ENCODE data around the gene FERMT3.
"Not testable (repeated sequence)": the region's sequence is repeated elsewhere in the genome, so short reads cannot be mapped to it uniquely, and the experiment has no call there.

Gene FERMT3

DNA sequence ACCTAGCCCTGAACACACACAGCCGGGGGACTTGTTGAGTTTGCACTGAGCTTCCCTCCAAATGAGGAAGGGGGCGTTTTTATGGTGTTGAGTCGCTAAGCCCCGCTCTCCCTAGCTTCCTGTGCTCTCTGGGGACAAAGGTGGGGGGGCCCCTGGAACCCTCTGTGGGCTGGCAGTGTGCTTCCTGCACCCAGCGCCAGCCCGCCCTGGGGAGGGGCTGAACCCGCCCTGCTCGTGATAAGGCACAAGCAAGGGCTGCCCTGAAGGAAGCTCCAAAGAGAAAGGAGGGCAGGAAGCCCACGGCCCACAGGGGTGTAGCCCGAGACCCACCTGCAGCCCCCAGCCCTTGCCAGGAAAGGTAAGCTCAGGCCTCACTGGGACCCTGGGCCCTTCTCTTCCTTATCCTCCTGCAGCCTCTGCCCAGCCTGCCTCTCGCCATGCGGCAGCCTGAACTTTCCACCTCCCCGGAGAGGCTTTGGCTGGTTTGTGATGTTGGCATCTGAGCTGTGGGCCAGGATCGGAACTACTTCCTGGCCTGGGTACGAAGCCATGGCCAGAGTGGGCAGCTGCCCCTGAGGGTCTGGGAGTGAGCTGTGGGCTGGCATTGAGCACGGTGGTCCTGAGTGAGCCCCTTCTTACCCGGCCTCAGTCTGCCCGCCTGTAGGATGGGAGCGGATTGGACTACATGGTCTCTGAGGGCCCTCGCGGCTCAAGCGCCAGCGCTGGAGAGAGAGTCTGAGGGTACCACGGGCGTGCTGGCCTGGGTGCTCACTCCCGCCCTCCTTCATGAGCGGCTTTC is at the start of gene FERMT3:
Gene FERMT3 (plus strand): TSS at position 265 of the 799 bp plus-strand sequence. CDS start 644 bp downstream, outside the sequence.
- peak; percentile 40 to 91 for DNase-seq

DNA sequence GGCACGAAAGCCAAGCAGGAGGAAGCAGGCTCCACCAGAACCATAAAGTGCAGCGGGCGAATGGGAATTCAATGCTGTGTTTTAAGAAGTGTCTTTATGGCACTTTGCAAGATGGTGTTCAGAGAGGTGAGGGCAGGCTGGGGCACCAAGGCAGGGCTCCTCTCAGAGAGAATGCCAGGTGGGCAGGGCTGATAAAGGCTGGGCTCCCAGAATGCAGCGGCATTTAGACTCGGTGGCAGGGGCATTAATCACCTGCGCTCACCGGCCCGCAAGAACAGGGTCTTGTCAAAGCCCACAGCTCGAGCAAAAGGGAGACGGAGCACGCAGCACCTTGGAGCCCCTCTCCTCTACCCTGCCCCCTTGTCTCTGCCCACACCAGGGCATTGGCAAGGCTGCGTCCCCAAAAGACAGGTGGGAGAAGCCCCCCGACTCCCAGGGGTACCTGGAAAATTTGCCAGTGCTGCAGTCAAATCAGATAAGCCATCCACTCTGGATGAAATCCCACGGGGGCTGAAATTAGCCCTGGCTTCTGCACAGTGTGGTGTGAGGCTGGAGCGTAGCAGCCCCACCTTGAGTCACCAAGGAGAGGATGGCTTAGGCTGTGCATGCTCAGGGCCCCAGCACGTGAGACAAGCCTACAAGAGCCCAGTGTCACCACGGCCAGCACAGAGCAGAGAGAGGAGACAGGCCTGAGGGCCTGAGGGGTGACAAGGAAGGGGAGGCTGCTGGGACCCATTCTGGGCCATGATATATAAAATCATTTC is 48.7 kb upstream of the FERMT3 start:
- DNase-seq: no peak

DNA sequence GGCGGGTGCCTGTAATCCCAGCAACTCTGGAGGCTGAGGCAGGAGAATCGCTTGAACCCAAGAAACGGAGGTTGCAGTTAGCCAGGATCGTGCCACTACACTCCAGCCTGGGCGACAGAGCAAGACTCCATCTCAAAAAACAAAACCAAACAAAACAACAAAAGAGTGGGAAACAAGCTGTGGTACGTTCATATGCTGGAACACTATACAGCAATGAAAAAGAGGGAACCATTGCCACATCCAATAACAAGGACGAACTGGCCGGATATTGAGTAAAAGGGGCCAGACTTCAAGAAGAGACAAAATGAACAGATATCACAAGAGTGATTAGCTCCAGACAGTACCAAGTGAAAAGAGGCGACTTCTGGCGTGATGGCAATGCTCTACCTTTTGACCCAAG is 45.5 kb upstream of the FERMT3 start:
- DNase-seq: no peak

DNA sequence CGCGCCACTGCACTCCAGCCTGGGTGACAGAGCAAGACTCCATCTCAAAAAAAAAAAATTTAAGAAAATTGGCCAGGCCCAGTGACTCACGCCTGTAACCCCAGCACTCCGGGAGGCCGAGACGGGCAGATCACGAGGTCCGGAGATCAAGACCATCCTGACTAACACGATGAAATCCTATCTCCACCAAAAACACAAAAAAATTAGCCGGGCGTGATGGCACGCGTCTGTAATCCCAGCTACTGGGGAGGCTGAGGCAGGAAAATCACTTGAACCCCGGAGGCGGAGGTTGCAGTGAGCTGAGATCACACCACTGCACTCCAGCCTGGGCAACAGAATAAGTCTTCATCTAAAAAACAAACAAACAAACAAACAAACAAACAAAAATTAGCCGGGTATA is 43.8 kb upstream of the FERMT3 start:
- not testable (repeated sequence) for DNase-seq

DNA sequence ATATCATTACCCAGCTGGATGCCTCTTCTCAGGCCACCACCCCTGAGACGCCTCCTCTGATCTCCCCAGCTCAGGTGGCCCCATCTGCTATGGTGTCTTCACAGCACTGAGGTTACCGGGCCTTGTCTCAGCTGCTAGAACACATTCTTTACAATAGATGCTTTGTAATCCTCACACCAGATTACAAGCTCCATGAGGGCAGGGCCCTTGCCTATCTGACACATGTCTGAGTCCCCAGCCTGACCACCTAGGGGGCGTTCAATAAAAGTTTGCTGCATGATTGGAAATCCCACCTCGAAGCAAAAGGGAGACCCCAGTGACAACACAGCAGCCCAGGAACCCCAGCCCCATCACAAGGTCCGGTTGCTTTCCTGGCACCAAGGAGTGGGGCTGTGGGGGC is 42.6 kb upstream of the FERMT3 start:
- no peak for DNase-seq

DNA sequence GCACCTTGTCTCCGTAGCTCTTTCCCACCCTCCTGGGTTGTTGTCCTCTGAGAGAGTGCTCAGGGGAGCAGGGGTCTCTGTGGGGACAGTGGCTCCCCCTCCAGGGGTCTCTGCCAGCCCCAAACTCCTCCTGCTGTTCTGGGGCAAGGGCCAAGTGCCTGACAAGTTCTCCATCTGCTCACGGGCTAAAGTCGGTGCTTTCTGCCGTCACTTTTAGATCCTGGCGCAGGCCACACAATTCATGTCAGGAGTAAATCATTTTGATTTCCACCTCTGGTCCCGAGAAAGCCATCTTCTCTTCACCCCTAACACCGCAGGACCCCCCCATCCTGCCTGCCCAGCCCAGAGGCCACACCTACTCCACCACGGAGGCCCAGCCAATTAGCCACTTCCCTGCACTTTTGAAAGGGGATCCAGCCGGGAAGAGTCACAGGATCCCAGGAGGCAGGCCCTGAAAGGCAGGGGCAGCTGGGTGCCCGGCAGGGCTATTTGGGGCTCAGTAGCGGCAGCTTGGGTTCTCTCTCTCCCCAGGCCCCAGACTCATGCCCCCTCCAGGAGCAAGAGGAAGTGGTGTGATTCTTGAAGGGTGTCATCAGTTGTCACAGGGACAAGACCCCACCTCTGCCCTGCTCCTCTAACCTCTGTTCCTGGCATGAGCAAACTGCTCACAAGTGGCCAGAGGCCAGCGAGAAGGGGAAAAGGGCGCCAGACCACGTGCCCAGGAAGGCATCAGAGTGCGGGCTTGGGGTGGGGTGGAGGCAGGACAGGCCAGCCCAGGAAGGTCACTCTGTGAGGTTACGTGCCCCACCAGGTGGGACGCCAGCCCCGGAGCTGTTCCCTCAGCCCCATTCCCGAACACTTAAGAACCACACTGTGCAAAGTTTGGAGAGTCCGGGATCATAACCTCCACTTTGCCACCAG is 41.9 kb upstream of the FERMT3 start:
- DNase-seq: no peak

DNA sequence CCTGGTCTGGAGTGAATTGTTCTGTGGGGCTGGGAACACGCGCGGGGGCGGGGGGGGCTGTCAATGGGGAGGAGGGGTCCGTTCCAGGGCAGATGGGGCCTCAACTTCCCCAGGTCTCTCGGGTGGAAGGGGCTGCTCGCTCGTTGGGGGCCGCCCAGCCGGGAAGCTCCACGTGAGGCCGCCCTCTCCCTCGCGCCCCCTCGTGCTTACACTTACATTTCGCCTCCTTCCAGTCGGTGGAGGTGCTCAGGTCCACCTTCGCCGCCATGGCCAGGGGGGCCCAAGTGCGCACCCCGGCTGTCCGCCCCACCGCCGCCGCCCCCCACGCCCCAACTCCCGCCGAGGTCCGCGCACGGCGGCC is 41.1 kb upstream of the FERMT3 start:
- no peak for DNase-seq

DNA sequence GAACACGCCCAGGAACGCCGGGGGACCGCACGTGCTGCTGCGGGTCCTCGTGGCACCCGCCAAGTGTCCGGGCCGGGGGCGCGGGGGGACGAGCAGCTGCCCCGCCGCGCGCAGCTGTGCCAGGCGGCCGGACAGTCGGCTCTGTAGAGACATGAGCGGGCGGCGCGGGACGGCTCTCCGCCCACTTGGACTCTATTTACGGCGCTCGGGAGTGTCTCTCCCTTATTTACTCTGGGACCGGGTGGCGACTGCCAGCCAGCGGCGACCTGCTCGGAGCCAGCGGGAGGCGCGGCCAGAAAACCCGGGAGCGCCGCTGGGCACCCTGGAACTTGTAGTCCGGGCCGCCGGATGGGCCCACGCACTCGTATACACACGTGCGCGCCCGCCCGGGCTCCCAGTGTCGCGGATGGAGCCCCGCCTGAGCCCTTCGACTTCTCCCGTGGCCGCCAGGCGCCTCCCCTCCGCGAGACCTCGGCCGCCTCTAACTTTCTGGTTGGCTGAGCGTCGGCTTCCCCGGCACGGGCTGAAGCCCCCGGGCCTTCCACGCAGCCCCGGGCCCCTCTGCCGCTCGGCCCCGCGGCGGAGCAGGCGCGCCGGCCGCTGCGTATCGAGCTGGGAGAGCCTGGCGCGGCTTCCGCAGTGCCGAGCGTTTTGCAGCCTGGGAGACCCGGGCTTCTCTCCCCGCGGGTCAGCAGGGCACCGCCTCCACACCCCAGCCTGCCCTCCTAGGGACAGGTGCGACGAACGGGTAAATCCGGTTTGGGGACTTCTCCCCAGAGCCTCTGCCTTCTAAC is 40.5 kb upstream of the FERMT3 start, which contains the start of gene MACROD1:
Gene MACROD1 (minus strand): TSS at position 272 of the 794 bp plus-strand sequence. CDS start 119 bp downstream, at position 153.
- peak; percentile 26 to 54 for DNase-seq

DNA sequence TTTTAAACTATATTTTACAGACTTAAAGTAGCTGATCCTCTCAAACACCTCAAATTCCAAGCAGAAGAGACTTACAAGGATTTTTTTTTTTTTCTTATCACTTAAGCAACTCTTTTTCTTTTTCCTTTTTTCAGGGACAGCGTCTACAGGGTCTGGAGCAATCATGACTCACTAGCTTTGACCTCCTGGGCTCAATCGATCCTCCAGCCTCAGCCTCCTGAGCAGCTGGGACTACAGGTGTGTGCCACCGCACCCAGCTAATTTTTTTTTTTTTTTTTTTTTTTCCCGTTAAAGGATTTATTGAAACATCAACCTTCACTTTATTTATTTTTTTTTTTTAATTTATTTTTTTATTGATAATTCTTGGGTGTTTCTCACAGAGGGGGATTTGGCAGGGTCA is 36.1 kb upstream of the FERMT3 start:
- DNase-seq: no peak

DNA sequence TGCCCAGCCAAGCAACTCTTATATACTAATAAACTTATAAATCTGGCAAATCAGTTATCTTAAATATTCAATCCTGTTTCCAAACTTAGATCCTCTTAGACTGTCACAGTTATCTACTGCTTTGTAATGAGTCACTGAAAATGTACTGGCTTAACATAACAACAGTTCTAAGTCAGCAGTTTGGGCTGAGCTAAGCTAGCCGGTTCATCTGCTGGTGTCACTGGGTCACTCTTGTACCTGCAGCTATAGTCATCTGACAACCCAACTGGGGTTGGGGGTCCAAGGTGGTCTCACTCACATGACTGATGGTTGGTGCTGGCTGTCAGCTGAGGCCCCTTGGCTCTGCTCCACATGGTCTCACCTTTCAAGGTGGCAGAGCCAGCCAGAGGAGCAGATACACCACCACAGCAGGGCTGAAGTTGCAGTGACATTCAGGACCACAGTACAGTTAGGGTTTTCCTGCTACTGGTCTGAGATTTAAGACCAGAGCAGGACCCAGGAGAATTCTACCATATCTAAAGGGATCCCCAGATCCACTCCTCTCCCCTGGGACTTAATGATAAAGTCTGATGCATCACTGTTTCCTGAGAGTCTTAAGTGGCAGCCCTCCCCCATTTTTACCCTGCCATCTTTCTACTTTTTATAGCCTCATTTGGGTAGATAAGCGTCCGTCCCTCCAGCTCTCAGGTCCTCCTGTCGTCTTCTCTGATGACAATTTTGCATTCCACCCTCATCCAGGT is 32.7 kb upstream of the FERMT3 start:
- no peak for DNase-seq

DNA sequence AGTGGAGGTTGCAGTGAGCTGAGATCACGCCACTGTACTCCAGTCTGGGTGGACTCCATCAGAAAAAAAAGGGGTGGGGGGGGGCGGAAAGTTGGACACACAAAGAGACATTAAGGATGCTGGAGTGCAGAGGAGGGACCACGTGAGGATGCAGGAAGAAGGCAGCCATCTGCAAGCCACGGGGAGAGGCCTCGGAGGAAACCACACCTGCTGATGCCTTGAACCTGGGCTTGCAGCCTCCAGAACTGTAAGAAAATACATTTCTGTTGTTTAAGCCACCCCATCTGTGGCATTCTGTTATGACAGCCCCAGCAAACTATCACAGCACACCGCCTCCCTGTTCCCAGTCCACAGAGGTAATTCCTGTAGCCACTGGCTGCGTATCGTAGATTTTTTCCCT is 29.8 kb upstream of the FERMT3 start:
- DNase-seq: no peak

DNA sequence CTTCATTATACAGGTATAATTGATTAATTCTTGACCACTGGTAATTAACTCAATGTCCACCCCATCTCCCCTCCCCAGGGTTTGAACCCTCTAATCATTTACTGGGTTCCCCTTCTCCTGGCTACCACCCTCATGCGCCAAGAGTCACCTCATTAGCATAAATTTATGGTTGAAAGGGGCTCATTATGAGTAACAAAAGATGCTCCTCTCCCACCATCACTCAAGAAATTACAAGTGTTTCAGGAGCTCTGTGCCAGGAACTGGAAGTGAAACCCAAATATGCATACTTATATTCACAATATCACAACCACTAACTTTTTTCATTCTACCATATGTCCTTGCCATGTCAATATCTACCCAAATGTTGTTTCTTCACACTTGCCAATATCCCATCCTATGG is 28.3 kb upstream of the FERMT3 start:
- no peak for DNase-seq

DNA sequence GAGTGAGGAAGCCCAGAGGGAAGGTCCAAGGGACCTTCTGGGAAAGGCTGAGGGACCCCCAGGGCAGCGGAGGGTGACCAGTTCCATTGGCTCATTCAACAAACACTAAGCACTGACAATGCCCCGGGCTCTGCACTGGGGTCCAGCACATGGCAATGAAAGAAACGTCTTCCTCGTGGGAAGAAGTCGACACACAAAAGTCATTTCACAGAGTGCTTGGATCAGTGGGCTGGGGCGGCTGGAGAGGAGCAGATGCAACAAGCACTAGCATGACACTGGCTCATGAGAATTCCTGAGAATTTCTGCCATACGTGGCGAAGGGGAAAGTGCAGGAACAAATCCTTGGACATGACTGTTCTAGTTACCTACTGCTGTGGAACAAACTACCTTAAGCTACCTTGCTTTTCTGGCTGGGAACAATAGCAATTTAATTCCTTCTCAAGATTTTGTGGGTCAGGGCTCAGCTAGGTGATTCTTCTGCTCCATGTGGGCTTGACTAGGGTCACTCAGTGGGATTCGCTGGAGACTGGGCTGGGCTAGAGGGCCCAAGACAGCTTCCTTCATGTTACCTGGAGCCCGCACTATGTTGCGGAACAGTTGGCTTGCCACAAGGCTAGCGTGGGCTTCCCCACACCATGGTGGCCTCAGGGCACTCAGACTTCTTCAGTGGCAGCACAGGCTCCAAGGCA is 27.4 kb upstream of the FERMT3 start:
- no peak for DNase-seq

DNA sequence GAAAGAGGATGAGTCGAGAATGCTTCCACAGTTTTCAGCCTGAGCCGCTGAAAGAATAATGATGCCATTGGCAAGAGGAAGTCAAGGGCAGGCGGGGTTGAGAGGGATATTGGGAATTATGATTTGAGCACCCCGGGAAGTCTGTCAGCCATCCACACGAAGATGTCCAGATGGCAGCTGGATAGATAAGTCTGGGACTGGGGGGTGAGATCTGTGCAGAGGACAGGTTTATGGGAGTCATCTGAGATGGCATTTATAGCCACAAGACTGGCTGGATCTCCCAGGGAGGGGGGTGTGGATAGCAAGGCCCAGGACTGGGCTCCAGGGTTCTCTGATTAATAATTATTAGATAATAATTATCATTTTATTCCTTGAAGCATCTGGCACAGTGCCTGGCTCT is 25.6 kb upstream of the FERMT3 start:
- DNase-seq: no peak

DNA sequence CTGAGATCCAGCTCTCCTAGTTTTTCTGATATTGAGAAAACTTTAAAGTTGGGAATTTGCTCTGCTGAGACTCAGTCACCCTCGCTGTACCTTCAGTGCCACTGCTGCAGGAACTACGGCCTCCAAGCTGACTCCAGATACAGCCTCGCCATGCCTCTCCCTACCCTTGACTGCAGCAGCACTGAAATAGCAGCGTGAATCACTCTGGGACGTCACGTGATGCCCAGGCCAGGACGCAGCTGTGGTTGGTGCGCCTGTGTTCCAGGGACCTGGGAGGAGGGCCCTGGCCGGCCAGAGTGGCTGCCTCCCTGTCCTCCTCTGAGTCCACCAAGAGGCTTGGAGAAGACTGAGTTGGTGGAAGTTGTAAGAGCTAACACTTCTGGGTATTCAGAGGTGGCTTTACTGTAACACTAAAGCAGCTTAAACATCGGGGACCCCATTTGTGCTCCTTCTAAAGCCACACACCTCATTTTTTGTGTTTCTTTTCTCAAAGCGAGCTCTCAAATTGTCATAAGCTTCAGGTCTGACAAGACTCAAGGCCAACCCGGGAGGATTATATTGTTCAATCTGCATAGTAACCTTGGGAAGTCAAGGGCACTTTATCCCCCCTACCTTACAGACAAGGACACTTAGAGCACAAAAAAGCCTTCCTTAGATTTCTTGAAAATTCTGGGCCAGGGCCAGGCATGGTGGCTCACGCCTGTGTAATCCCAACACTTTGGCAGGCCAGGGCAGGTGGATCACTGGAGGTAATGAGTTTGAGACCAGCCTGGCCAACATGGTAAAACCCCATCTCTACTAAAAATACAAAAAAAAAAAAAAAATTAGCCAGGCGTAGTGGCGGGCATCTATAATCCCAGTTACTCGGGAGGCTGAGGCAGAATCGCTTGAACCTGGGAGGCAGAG is 24.8 kb upstream of the FERMT3 start:
- DNase-seq: peak; percentile 42 to 86

DNA sequence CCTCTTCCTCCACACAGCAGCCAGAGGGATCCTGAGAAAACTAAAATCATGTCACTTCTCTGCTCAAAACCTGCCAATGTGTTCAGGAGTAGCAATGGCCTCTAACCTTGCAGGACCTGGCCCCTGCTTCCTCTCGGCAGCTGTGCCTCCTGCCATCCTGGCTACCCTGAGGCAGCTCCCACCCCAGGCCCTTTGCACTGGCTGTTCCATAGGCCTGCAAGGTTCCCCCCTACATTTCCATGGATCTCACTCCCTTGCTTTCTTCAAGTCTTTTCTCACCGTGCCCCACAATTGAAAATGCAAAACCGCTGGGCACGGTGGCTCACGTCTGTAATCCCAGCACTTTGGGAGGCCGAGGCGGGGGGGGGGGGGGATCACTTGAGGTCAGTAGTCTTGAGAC is 22.6 kb upstream of the FERMT3 start:
- DNase-seq: no peak

DNA sequence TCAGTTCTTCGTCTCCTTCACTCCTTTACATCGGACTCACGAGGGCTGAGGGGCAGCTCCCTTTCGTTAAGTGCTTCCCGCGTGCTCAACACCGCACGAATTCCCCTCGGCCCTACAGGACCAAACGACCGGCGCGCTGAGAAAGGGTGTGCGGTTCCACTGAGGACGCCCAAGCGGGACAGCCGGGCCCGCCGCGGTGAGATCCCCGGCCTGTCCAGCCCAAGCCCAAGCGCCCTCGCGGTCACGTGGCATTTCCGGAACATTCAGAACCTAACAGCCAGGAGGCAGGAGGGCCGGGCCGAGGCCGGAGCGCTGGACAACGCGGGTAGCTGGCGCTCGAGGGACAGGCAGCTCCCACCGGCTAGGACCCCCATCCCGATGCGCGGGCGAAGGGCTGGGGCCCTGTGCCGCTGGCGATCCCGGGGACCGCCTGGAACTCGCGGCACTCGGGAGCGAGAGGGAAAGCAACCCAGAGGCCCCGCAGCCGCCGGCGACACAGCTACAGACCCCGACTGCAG is 21.3 kb upstream of the FERMT3 start:
- DNase-seq: no peak

DNA sequence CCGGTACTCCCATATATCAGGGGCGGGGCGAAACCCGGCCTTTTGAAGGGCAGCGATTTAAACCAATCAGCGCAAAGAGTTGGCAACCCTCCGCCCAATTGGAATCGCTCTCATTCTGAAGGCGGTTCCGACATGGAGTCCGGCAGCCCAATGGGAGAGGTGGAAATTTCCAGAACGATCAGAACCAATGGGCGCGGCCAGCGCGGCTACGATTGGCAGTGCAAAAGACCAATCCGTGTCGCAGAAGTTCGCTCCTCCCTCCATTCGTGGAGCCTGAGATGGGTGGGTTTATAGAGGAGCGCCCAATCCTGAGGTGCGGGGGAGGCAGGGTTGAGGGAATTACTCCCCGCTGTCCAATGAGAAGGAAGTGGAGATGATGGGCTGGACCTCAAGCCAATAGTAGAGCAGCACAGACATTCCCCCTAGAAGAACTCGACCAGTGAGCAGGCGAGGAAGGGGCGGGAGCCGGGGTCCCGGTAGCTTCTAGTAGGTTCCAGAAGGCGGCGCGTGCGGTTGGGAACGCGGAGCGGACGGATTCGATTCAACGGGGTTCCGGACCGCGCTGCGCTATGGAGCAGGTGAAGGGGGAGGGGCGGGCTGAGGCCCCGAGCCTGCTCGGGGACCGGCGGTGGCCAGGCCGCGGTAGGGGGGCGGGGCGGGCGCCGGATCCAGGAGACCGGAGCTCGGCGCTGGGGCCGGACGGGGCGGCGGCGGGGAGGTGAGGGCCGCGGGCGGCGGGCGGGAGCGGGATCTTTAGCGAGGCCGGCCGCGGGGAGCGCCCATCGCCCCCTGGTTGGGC is 20.6 kb upstream of the FERMT3 start, which contains the start of gene STIP1:
Gene STIP1 (plus strand): TSS at position 479 of the 799 bp plus-strand sequence. CDS start 91 bp downstream, at position 570.
- DNase-seq: peak; percentile 98 to 100
